Uterus (tissue), 2 donors: ENCODE results near the gene YPEL2.

Experiments
- POLR2A ChIP-seq, 2 donors: fragments of 450-650 bp; IDR thresholded peaks; one replicate each; pipeline ENCODE4 v1.6.1; 2016; ENCODE audit warnings: antibody characterized with exemption in 2 of 2, mild to moderate bottlenecking in 1 of 2, moderate library complexity in 1 of 2
- TF ChIP-seq, protein P1 (sequence below), 4 experiments: fragments of 200-600 bp in 2 of 4; fragments of 450-650 bp in 2 of 4; sonication (generic) in 2 of 4; IDR thresholded peaks; one replicate each; pipeline ENCODE4 v1.5.1; 2016 to 2019; ENCODE audit warnings: antibody characterized with exemption in 4 of 4, mild to moderate bottlenecking in 2 of 4, moderate library complexity in 1 of 4

DNA sequence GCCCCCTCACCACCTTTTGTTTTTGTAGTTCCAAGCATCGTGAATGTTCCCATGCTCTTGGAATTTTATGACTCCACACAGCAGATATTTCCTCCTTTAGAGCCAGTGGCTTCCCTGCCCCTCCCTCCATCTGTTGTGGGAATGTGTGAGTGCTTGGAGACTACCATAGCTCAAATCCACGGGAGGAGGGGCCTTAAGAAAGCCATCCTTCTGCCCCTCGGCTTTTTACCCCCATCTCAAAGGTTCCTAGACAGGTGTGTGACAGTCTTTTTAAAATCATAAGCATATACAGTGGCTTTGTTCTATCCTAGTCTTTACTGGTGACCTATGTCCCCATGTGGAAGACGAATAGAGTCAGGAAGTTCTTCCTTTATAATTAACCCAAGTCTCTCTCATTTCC is 47.2 kb downstream of the YPEL2 start:
- TF ChIP-seq POLR2A (IDR thresholded peaks at IDR 0.05) = no peak
- TF ChIP-seq, protein P1, sequence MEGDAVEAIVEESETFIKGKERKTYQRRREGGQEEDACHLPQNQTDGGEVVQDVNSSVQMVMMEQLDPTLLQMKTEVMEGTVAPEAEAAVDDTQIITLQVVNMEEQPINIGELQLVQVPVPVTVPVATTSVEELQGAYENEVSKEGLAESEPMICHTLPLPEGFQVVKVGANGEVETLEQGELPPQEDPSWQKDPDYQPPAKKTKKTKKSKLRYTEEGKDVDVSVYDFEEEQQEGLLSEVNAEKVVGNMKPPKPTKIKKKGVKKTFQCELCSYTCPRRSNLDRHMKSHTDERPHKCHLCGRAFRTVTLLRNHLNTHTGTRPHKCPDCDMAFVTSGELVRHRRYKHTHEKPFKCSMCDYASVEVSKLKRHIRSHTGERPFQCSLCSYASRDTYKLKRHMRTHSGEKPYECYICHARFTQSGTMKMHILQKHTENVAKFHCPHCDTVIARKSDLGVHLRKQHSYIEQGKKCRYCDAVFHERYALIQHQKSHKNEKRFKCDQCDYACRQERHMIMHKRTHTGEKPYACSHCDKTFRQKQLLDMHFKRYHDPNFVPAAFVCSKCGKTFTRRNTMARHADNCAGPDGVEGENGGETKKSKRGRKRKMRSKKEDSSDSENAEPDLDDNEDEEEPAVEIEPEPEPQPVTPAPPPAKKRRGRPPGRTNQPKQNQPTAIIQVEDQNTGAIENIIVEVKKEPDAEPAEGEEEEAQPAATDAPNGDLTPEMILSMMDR (IDR thresholded peaks at IDR 0.05) = no peak
